OCI-LY3 (cell line): ENCODE measurements around the gene LPXN.

Source experiments
- H2AFZ ChIP-seq: fragments of 200-600, 300-600 bp; shearing (Covaris generic); 2 replicates; pipeline ENCODE4 v1.6.0; 2014; ENCODE audit warnings: antibody characterized with exemption, low read depth, low read length
- H3K27ac ChIP-seq: fragments of 200-600, 300-600 bp; sonication (generic); 2 replicates; pipeline ENCODE4 v1.5.1; 2014; ENCODE audit warnings: mild to moderate bottlenecking, low read length, moderate library complexity, mixed read lengths
- H3K27me3 ChIP-seq: fragments of 200-600, 300-600 bp; sonication (generic); 2 replicates; pipeline ENCODE4 v1.6.1; 2014; ENCODE audit warnings: low read depth, low read length, mixed read lengths
- H3K36me3 ChIP-seq: fragments of 200-600, 300-600 bp; sonication (generic); replicated peaks from 2 replicates; pipeline ENCODE3; 2014; ENCODE audit warnings: low read depth, low read length, mixed read lengths
- H3K4me1 ChIP-seq: fragments of 300-600, 200-600 bp; sonication (generic); 2 replicates; pipeline ENCODE4 v1.6.1; 2014; ENCODE audit warnings: low read length, mixed read lengths
- H3K4me2 ChIP-seq: fragments of 200-600, 300-600 bp; sonication (generic); 2 replicates; pipeline ENCODE4 v1.6.1; 2014; ENCODE audit warnings: low read length, mixed read lengths
- H3K4me3 ChIP-seq: fragments of 300-600, 200-600 bp; sonication (generic); 2 replicates; pipeline ENCODE4 v1.5.1; 2014; ENCODE audit warnings: antibody characterized with exemption, mild to moderate bottlenecking, low read length, moderate library complexity
- H3K79me2 ChIP-seq: fragments of 300-600, 200-600 bp; shearing (Covaris generic); 2 replicates; pipeline ENCODE4 v1.6.1; 2014; ENCODE audit warnings: mild to moderate bottlenecking, low read length, mixed read lengths
- H3K9ac ChIP-seq: fragments of 300-600, 200-600 bp; shearing (Covaris generic); 2 replicates; pipeline ENCODE4 v1.6.0; 2014; ENCODE audit warnings: mild to moderate bottlenecking, low read length, moderate library complexity
- H3K9me3 ChIP-seq: fragments of 200-600, 300-600 bp; shearing (Covaris generic); 2 replicates; pipeline ENCODE4 v1.6.1; 2014; ENCODE audit warnings: low read length, mixed read lengths; ENCODE audit not compliant: insufficient read depth
- H4K20me1 ChIP-seq: fragments of 200-600, 300-600 bp; sonication (generic); 2 replicates; pipeline ENCODE4 v1.6.1; 2016; ENCODE audit warnings: low read length, mixed read lengths; ENCODE audit not compliant: insufficient read depth
- CTCF ChIP-seq: fragments of 200-600, 300-600 bp; sonication (generic); IDR thresholded peaks from 2 replicates; pipeline ENCODE4 v1.5.1; 2014; ENCODE audit warnings: antibody characterized with exemption, low read length, low read depth
- EZH2phosphoT487 ChIP-seq: fragments of 200-600 bp; shearing (Covaris generic); IDR thresholded peaks from 2 replicates; pipeline ENCODE4 v1.6.1; 2018; ENCODE audit warnings: antibody characterized with exemption, mixed run types, low read depth

LPXN gene

GRCh38 chr11:58575377-58576020, at the start of gene LPXN:
Gene LPXN, minus strand, starts transcription at chr11:58575856. Its CDS starts 84 bp downstream, at chr11:58575772.
- Histone ChIP-seq H3K4me1 (peaks cover 44% of the 10 kb centered on the region), H4K20me1 (peaks cover 9% of the 10 kb centered on the region), H3K9me3 (no peaks in the 10 kb centered on the region), H3K79me2 (peaks cover 51% of the 10 kb centered on the region), H3K27ac (peak within 1 kb of the TSS; percentile 94), H3K4me2 (peak within 1 kb of the TSS; percentile 92), H3K4me3 (peak within 1 kb of the TSS; percentile 75), H3K36me3 (peaks cover 8% of the 10 kb centered on the region), H3K27me3 (no peaks in the 10 kb centered on the region), H3K9ac (peak within 1 kb of the TSS; percentile 95), H2AFZ (peak within 1 kb of the TSS; percentile 37; the same call in 1 of the 2 replicates)
- TF ChIP-seq CTCF (peak; percentile 38; the same call in 1 of the 2 replicates), EZH2phosphoT487 (no peak)

- no peak overlapping the region for H3K27ac ChIP-seq
- H3K9me3 ChIP-seq: no peaks in the 10 kb centered on the region
- no peak overlapping the region for H3K4me2 ChIP-seq
- H2AFZ ChIP-seq: no peak overlapping the region
- H3K27me3 ChIP-seq: no peaks in the 10 kb centered on the region
- H3K79me2 ChIP-seq: no peaks in the 10 kb centered on the region
- TF ChIP-seq CTCF (no peak), EZH2phosphoT487 (no peak)
- no peaks in the 10 kb centered on the region for H3K4me1 ChIP-seq
- no peak overlapping the region for H3K4me3 ChIP-seq
- peaks cover 52% of the 10 kb centered on the region for H3K36me3 ChIP-seq
- peaks cover 6% of the 10 kb centered on the region for H4K20me1 ChIP-seq
- no peak overlapping the region for H3K9ac ChIP-seq
Measured at GRCh38 chr11:58625086-58625485, 49.4 kb upstream of the LPXN start.

GRCh38 chr11:58622344-58622743, 46.7 kb upstream of the LPXN start, which contains the start of gene CNTF:
Gene CNTF, plus strand, starts transcription at chr11:58622665. Its CDS starts 88 bp downstream, at chr11:58622753.
- H3K4me1 ChIP-seq: no peaks in the 10 kb centered on the region
- H3K36me3 ChIP-seq: peaks cover 65% of the 10 kb centered on the region
- H3K9me3 ChIP-seq: no peaks in the 10 kb centered on the region
- H3K27me3 ChIP-seq: no peaks in the 10 kb centered on the region
- H3K79me2 ChIP-seq: no peaks in the 10 kb centered on the region
- H3K9ac ChIP-seq: no peak within 1 kb of the TSS
- no peak within 1 kb of the TSS for H2AFZ ChIP-seq
- no peaks in the 10 kb centered on the region for H4K20me1 ChIP-seq
- H3K27ac ChIP-seq: no peak within 1 kb of the TSS
- H3K4me3 ChIP-seq: no peak within 1 kb of the TSS
- TF ChIP-seq CTCF (no peak), EZH2phosphoT487 (no peak)
- H3K4me2 ChIP-seq: no peak within 1 kb of the TSS

- Histone ChIP-seq H3K27ac (no peak overlapping the region), H2AFZ (no peak overlapping the region), H3K27me3 (no peaks in the 10 kb centered on the region), H3K4me3 (no peak overlapping the region), H3K4me2 (no peak overlapping the region), H3K79me2 (no peaks in the 10 kb centered on the region), H3K9me3 (no peaks in the 10 kb centered on the region), H3K4me1 (no peaks in the 10 kb centered on the region), H3K9ac (no peak overlapping the region), H4K20me1 (no peaks in the 10 kb centered on the region), H3K36me3 (peaks cover 66% of the 10 kb centered on the region)
- no peak for TF ChIP-seq EZH2phosphoT487
- no peak for TF ChIP-seq CTCF
Measured at GRCh38 chr11:58621586-58622262, 46.1 kb upstream of the LPXN start.
